ENCODE results near the gene FASTKD1. TPM values are rescaled to one million over a fixed set of nuclear protein-coding genes. Genes with fewer than 3 reads are reported as not detected.

FASTKD1 gene, protein sequence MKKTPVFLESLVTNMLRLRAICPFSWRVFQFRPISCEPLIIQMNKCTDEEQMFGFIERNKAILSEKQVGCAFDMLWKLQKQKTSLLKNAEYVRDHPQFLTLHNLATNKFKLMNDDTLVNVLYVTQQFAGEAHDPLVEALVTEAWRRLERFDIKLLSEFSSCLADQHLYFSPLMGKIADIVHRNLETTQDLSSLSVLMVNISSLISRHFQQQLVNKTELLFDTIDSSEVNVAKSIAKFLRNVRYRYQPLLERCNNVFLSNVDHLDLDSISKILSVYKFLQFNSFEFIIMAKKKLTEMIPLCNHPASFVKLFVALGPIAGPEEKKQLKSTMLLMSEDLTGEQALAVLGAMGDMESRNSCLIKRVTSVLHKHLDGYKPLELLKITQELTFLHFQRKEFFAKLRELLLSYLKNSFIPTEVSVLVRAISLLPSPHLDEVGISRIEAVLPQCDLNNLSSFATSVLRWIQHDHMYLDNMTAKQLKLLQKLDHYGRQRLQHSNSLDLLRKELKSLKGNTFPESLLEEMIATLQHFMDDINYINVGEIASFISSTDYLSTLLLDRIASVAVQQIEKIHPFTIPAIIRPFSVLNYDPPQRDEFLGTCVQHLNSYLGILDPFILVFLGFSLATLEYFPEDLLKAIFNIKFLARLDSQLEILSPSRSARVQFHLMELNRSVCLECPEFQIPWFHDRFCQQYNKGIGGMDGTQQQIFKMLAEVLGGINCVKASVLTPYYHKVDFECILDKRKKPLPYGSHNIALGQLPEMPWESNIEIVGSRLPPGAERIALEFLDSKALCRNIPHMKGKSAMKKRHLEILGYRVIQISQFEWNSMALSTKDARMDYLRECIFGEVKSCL
- total RNA-seq (2022; extraction: Qiagen RNA extraction; ENCODE audit: low read depth), result 20.3 to 25.3 TPM (median 23.8 TPM) in 5 replicates

DNA sequence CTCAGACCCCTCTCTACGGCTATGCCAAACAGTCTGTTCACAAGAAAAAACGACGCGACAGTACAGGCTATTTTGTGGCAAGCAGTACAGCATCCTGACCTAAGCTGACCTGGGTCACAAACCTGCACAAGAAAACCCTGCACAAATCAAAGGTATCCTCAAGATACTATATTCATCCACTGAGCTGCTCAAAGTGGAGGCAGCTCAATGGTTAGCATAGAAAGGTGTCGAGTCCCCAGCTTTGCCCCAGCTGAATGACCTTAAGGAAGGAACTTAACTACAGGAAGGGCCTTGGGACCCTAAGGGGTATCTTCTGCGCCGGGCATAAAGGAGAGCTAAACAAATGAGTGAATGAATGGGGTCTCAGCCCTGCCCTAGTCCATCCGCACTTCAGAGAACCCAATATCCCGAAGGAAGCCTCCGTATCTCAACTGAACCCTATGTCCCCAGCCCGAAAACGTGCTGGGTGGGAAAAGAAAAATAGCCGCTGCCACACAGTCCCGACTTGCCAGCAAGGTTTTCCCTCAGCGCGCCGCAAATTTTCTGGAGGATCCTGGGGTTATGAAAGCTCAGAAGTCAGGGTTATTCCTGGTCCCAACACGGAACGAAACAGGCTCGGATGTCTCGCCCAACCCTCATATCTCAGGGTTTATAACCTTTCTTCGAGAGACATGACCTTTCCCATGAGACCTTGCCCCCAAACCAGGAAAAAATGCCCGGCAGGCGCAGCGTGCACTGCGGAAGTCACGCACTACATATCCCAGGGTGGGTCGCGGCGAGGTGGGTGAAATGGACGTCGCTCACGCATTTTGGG, at the start of gene FASTKD1:
FASTKD1 (minus strand) TSS at position 706 of the 814 bp plus-strand sequence. CDS start 1,836 bp downstream, outside the sequence.

DNA sequence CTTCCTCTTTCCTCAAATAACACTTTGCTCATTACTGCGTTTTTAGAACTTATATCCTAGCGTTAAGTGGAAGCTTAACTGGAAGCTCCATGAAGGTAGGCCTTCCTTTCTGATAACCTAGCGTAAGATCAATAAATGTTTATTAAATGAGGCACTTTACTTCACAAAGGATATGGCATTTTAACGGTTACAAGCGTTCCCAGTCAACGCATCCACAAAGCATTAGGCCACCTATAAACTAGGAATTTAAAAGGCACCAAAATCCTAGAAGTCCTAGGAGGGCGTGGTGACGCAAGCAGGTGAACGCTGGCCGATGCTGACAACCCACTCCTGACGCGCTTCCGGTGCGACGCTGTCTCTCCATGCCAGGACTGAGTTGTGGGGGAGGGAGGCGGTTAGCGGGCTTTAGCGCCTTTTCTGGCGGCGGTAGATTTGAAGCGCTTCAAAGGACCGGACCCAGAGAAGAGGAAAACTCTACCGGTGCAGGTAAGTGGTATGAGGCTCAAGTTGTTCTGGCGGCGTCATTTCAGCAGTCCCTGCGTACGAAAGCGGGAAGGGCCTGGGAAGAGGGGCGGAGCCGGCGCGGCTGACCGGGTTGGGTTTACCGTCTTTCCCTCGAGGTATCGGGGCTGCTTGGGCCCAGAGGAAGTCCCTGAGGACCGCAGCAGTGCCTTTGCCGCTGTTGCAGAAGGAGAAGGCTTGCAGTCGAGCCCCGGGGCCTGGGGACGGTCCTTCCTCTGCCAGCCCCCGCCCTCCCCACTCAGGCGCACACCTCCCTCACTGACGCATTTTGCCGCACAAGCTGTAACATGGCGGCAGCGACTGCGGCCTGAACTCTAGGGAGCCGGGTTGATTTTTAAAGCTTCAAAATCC, 10.6 kb upstream of the FASTKD1 start, which contains the start of gene PPIG:
PPIG (plus strand) TSS at position 347 of the 873 bp plus-strand sequence. CDS start 19,691 bp downstream, outside the sequence.

DNA sequence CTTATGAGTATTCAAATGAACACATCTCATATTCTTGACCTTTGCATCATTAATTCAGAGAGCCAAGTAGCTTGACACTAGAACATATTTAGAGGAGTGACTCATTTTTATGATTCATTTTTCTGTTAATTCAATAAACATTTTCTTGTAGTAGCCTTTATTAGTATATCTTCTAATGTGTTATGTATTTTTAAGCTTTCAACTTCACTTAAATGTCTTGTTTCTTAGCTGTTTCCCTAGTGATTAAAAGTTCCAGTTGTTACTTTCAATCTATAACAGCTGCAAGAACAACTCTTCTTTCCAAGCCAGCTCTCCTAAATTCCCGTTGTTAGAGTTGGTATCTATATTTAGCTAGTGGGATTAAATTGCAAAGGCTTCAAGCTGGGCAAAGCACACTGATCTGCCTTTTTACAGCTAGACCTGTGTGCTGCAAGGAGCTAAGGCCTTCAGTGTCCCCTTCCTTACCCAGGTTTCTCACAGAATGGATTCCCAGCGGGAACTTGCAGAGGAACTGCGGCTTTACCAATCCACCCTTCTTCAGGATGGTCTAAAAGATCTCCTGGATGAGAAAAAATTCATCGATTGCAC, 64.3 kb downstream of the FASTKD1 start, which contains the start of gene KLHL41:
KLHL41 (plus strand) TSS at position 405 of the 588 bp plus-strand sequence; CDS start at position 482, 77 bp downstream.

Other genes starting within 250 kb of the FASTKD1 start
- gene LRP2, start 211.3 kb downstream of the FASTKD1 start, total RNA-seq (2022; extraction: Qiagen RNA extraction; ENCODE audit: low read depth), result under 0.01 to 0.03 TPM (median 0.02 TPM) in 3 of 5 replicates, not detected in the others
- 5.6 to 6.4 TPM (median 5.8 TPM) in 5 replicates for gene BBS5, start 94.4 kb downstream of the FASTKD1 start, total RNA-seq (2022; extraction: Qiagen RNA extraction; ENCODE audit: low read depth)
- gene KLHL41, start 64.2 kb downstream of the FASTKD1 start, total RNA-seq (2022; extraction: Qiagen RNA extraction; ENCODE audit: low read depth), result 0.15 to 0.76 TPM (median 0.45 TPM) in 4 of 5 replicates, not detected in the other
- 33.5 to 58.6 TPM (median 43.4 TPM) in 5 replicates for gene PPIG, start 10.5 kb upstream of the FASTKD1 start, total RNA-seq (2022; extraction: Qiagen RNA extraction; ENCODE audit: low read depth)
- 0.27 to 0.64 TPM (median 0.33 TPM) in 5 replicates for gene CFAP210, start 120.5 kb upstream of the FASTKD1 start, total RNA-seq (2022; extraction: Qiagen RNA extraction; ENCODE audit: low read depth)
- 3.0 to 4.2 TPM (median 3.4 TPM) in 5 replicates for gene PHOSPHO2, start 120.6 kb upstream of the FASTKD1 start, total RNA-seq (2022; extraction: Qiagen RNA extraction; ENCODE audit: low read depth)
- 6.3 to 12.4 TPM (median 9.5 TPM) in 5 replicates for gene KLHL23, start 160.0 kb upstream of the FASTKD1 start, total RNA-seq (2022; extraction: Qiagen RNA extraction; ENCODE audit: low read depth)
- 136 to 192 TPM (median 143 TPM) in 5 replicates for gene SSB, start 225.0 kb upstream of the FASTKD1 start, total RNA-seq (2022; extraction: Qiagen RNA extraction; ENCODE audit: low read depth)

All from A549 treated with CpdA at 1 μM for 4 hours (cell line).